BE2C (cell line): ENCODE data around the gene BTNL9.
"Not testable (repeated sequence)": the region's sequence is repeated elsewhere in the genome, so short reads cannot be mapped to it uniquely, and the experiment has no call there.

ENCODE experiments used
- DNase-seq: peaks from one replicate; pipeline ENCODE4 v3.0.0-alpha.2; 2020
- H3K27me3 ChIP-seq: fragments of 250-450 bp; sonication (Bioruptor Pico); 2 replicates; pipeline ENCODE4 v1.5.1; 2020; ENCODE audit warnings: mild to moderate bottlenecking
- H3K36me3 ChIP-seq: fragments of 250-450 bp; sonication (Bioruptor Pico); 2 replicates; pipeline ENCODE4 v1.5.1; 2020; ENCODE audit warnings: mild to moderate bottlenecking
- H3K4me1 ChIP-seq: fragments of 250-450 bp; sonication (Bioruptor Pico); 2 replicates; pipeline ENCODE4 v1.5.1; 2020
- H3K4me3 ChIP-seq: 2 replicates; pipeline ENCODE4 v1.5.1; 2011; ENCODE audit warnings: low read depth, low read length
- H3K9me3 ChIP-seq: fragments of 250-450 bp; sonication (Bioruptor Pico); 2 replicates; pipeline ENCODE4 v1.5.1; 2020
- TF ChIP-seq, protein P1 (sequence below): IDR thresholded peaks from 2 replicates; pipeline ENCODE4 v1.5.1; 2012; ENCODE audit warnings: mild to moderate bottlenecking, low read depth, low read length

BTNL9 gene

DNA sequence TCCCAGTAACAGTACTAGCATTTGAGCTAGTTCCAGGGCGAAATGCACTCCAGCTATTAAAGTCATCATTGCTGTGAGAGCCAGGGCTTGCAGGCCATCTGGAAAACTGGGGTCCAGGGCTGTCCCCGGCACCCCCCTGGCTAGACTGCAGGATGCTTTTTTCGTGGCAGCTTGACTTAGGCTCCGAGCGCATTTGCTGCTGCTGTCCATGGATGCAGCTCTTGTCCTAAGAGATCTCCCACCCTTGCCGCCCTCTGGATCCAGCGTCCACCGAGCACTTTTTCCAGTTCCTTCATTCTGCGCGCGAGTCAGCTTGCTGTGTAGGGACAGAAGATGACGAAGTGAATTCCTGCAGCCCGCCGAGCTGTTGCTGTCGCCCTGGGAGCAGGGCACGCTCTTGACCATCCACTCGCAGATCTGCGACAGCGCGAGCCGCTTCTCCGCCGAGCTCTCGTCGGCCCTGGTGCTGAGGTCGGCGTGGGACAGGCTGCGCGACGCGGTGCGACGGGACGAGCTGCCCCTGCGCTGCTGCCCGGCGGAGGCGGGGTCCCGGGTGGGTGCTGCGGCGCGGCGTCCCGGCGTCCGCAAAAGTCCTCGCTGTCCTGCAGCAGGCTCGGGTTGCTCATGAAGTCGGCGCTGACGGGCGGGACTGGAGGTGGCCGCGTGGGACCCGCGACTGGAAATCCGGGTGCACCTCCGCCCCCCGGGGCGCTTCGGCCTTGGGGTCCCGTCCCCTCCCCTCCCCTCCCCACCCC, 60.2 kb downstream of the BTNL9 start:
- peak; percentile 28 for DNase-seq
- TF ChIP-seq, protein P1, sequence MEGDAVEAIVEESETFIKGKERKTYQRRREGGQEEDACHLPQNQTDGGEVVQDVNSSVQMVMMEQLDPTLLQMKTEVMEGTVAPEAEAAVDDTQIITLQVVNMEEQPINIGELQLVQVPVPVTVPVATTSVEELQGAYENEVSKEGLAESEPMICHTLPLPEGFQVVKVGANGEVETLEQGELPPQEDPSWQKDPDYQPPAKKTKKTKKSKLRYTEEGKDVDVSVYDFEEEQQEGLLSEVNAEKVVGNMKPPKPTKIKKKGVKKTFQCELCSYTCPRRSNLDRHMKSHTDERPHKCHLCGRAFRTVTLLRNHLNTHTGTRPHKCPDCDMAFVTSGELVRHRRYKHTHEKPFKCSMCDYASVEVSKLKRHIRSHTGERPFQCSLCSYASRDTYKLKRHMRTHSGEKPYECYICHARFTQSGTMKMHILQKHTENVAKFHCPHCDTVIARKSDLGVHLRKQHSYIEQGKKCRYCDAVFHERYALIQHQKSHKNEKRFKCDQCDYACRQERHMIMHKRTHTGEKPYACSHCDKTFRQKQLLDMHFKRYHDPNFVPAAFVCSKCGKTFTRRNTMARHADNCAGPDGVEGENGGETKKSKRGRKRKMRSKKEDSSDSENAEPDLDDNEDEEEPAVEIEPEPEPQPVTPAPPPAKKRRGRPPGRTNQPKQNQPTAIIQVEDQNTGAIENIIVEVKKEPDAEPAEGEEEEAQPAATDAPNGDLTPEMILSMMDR = no peak
- H3K4me3 ChIP-seq = peak overlapping the region; percentile 16; the same call in 1 of the 2 replicates
- H3K9me3 ChIP-seq = no peaks in the 10 kb centered on the region
- H3K27me3 ChIP-seq = peaks cover 23% of the 10 kb centered on the region
- H3K36me3 ChIP-seq = no peaks in the 10 kb centered on the region
- H3K4me1 ChIP-seq = no peaks in the 10 kb centered on the region

DNA sequence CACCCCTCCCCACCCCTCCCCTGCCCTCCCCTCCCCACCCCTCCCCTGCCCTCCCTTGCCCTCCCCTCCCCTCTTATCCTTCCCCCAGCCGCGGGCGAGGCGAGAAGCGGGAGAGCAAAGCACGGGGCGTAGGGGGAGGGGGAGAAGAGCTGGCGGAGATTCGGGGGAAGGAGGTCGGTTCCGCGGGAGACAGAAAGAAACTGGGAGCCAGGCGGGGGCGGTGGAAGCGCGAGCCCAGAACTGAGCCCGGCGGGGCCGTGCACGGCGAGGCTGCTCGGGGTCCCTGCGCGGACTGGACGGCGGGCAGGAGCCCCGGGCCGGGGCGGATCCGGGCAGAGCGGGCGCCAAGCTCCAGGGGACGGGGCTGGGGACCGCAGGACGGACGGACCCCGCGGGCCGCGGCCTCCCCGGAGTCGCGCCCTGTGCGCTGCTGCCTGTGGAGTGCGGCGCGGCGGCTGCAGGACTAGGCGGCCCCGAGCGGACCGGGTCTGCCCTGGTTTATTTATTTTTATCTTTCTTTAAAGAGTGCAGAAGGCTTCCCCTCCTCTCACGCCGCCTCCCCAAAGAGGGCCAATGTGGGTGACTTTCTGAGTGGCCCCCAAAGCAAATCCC, 61.1 kb downstream of the BTNL9 start:
- not testable (repeated sequence) for DNase-seq, H3K9me3 ChIP-seq, H3K4me3 ChIP-seq, H3K36me3 ChIP-seq, H3K4me1 ChIP-seq
- peaks cover 23% of the 10 kb centered on the region for H3K27me3 ChIP-seq

DNA sequence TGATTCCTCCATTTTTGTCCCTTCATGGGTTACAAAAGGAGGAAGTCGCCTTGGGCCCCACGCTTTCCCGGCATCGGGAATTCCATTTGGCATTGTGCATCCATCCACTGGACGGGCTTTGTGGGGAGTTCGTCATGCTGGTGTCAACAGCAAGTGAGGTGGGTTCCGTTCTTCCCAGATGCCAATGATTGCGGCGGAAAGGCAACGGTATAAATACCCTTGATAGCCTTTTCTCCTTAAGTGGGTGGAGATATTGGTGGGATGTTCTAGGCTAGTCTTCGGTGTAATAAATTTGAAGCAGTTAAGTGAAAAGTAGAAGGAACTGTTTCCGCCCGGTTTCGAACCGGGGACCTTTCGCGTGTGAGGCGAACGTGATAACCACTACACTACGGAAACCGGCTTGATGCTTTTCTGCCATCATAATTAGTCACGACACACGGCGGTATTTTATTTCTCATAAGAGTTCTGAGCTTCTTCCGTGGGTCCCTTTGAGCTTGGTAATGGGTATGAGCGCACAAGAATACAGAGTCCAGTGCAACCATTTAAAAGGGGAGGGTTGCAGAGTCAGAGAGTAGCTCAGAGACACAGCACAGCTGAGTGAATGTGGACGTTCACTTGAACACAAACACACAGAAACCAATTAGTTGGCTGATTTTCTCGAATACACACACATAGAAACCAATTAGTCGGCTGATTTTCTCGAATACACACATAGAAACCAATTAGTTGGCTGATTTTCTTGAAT, 62.0 kb downstream of the BTNL9 start:
- H3K27me3 ChIP-seq = peaks cover 30% of the 10 kb centered on the region
- H3K36me3 ChIP-seq, H3K9me3 ChIP-seq, H3K4me3 ChIP-seq, H3K4me1 ChIP-seq, DNase-seq: not testable (repeated sequence)

DNA sequence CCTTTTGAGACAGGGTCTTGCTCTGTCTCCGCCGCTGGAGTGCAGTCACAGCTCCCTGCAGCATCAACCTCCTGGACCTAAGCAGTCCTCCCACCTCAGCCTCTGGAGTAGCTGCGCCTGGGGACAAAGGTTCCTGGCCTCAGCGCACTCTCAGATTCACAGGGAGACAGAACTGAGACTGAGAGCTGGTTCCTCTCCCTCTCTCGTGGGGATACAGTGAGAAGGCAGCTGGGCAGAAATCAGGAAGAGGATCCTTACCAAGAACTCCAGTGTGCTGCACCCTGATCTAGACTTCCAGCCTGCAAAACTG, 64.1 kb downstream of the BTNL9 start:
- DNase-seq, H3K36me3 ChIP-seq, H3K4me1 ChIP-seq, H3K9me3 ChIP-seq: not testable (repeated sequence)
- Histone ChIP-seq H3K27me3 (peaks cover 34% of the 10 kb centered on the region), H3K4me3 (peak overlapping the region; percentile 26)

DNA sequence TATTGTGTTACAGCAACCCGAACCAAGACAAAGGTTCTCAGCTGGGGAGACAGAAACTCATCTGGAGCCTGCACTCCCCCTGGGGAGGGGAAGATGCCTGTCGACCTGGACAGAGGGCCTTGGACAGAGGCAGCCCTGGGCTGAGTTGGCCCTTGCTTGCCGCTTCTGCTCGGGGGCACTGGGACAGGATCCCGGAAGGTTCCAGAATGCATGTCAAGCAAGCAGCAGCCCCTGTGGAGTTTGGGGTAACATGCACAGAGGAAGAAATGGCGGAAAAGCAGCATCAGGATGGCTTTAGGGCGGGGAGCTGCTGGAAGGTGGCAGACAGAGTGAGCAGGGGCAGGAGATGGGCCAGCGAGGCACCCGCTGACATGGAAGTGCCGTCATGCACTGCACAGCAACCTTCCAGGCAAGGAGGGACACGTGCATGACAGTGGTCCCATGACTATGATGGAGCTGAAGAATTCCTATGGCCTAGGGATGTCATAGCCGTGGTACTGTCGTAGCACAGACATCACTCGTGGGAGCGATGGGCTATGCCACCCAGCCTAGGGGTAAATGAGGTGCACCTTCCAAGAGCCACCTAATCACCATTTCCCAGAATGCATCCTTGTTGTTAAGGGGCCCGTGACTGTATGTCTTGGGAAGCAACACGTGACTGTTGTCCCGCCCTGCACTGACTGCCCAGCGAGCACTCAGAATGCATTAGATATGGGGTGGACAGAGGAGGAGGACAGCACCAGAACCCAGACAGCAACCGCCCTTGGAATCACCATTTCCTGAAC, 64.7 kb downstream of the BTNL9 start:
- not testable (repeated sequence) for H3K9me3 ChIP-seq, DNase-seq, H3K4me3 ChIP-seq, H3K36me3 ChIP-seq, H3K4me1 ChIP-seq
- peaks cover 29% of the 10 kb centered on the region for H3K27me3 ChIP-seq

DNA sequence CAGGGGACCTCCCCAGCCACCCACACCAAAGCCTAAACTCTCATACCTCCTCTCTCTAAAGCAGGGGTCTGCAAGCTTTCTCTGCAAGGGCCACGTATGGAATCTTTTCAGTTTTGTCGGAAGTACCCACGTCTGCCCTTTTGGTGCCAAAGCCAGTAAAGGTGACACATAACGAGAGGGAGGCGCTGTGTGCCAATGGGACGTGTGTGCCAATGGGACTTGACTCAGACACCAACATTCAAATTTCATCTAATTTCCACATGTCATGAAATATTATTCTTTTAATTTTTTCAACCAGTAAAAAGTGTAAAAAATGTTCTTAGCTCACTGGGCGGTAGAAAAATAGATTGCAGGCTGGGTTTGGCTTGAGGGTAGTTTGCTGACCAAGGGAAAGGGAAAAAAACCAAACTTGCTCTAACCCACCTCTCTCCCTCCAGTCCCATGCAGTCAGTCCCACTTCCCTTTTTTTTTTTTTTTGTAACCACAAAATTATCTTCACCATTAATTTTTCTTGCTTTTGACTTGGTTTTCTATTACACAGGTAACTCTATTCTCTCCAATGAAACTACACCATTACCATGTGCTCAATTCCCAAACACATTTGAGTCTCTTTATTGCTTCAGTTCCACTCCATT, 65.4 kb downstream of the BTNL9 start:
- peaks cover 22% of the 10 kb centered on the region for H3K27me3 ChIP-seq
- no peak overlapping the region for H3K4me3 ChIP-seq
- no peak for DNase-seq
- TF ChIP-seq, protein P1 = no peak
- no peaks in the 10 kb centered on the region for H3K4me1 ChIP-seq
- H3K36me3 ChIP-seq = no peaks in the 10 kb centered on the region
- no peaks in the 10 kb centered on the region for H3K9me3 ChIP-seq

DNA sequence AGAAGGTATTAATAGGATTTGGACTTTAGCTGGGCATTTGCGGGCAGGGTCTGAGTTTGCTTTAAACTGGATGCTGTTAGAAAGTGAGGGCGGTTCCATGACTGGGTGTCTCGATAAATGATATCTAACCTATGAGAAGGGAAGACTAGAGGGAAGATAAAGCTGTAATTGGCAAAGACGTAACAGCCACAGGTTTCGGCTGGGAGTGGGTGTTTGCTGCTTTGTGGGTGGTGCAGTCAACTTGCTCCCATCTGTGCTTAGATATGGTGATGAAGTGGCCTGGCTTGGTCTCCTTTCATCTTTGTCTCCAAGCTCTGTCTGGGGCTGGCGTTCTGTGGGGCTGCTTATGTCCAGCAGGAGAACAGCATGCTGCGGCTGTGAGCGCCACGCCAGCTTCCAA, 67.6 kb downstream of the BTNL9 start:
- no peaks in the 10 kb centered on the region for H3K9me3 ChIP-seq
- H3K4me1 ChIP-seq = no peaks in the 10 kb centered on the region
- TF ChIP-seq, protein P1 = no peak
- H3K27me3 ChIP-seq = peaks cover 39% of the 10 kb centered on the region
- no peak for DNase-seq
- no peak overlapping the region for H3K4me3 ChIP-seq
- no peaks in the 10 kb centered on the region for H3K36me3 ChIP-seq
